ENCODE measurements around the gene PHACTR3.

GRCh38 chr20:59788811-59789397 lies 184.6 kb downstream of the PHACTR3 start:
- TF ChIP-seq, protein P1, sequence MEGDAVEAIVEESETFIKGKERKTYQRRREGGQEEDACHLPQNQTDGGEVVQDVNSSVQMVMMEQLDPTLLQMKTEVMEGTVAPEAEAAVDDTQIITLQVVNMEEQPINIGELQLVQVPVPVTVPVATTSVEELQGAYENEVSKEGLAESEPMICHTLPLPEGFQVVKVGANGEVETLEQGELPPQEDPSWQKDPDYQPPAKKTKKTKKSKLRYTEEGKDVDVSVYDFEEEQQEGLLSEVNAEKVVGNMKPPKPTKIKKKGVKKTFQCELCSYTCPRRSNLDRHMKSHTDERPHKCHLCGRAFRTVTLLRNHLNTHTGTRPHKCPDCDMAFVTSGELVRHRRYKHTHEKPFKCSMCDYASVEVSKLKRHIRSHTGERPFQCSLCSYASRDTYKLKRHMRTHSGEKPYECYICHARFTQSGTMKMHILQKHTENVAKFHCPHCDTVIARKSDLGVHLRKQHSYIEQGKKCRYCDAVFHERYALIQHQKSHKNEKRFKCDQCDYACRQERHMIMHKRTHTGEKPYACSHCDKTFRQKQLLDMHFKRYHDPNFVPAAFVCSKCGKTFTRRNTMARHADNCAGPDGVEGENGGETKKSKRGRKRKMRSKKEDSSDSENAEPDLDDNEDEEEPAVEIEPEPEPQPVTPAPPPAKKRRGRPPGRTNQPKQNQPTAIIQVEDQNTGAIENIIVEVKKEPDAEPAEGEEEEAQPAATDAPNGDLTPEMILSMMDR (IDR thresholded peaks at IDR 0.05), result no peak
- no peak for TF ChIP-seq EP300 (IDR thresholded peaks at IDR 0.05)

Measured in tibial nerve (tissue), 4 donors.